K562 (cell line): ENCODE data around the gene ARHGEF17. TPM values are rescaled to one million over a fixed set of nuclear protein-coding genes. Genes with fewer than 3 reads are reported as not detected.

Source experiments
- ARHGAP35 ChIP-seq: fragments of 450-650 bp; IDR thresholded peaks from 2 replicates; pipeline ENCODE4 v1.6.1; 2018; ENCODE audit not compliant: partially characterized antibody
- BMI1 ChIP-seq: fragments of 150-350 bp; IDR thresholded peaks from 2 replicates; pipeline ENCODE4 v1.6.1; 2014; ENCODE audit warnings: low read length
- CXXC5 ChIP-seq: fragments of 250-450 bp; sonication (Bioruptor Pico); IDR thresholded peaks from 2 replicates; pipeline ENCODE4 v1.8.0; 2022; ENCODE audit warnings: inconsistent platforms, mild to moderate bottlenecking, moderate library complexity
- ETV6 ChIP-seq, 3 experiments: fragments of 150-350 bp in 1 of 3; sonication (generic) in 1 of 3; formaldehyde crosslinking in 1 of 3; IDR thresholded peaks; 2 replicates each; pipeline versions ENCODE4 v1.6.1 to v1.8.0; 2014 to 2022; ENCODE audit warnings: borderline replicate concordance in 2 of 3, low read depth in 2 of 3, antibody characterized with exemption in 1 of 3, low read length in 1 of 3, mild to moderate bottlenecking in 1 of 3, missing genetic modification reagents in 1 of 3
- FOXJ3 ChIP-seq: sonication (generic); formaldehyde crosslinking; IDR thresholded peaks from 2 replicates; pipeline ENCODE4 v1.4.0; 2020; ENCODE audit warnings: mild to moderate bottlenecking, missing genetic modification reagents
- FOXP1 ChIP-seq: sonication (generic); formaldehyde crosslinking; IDR thresholded peaks from 2 replicates; pipeline ENCODE4 v1.8.0; 2022; ENCODE audit warnings: mild to moderate bottlenecking, missing genetic modification reagents
- GABPB1 ChIP-seq: sonication (generic); formaldehyde crosslinking; IDR thresholded peaks from 2 replicates; pipeline ENCODE4 v1.8.0; 2022; ENCODE audit warnings: mild to moderate bottlenecking, missing genetic modification reagents
- HDAC1 ChIP-seq, 2 experiments: fragments of 450-650 bp; IDR thresholded peaks; 2 replicates each; pipeline ENCODE4 v1.6.1; 2016 to 2017; ENCODE audit warnings: inconsistent platforms in 1 of 2, mild to moderate bottlenecking in 1 of 2, moderate library complexity in 1 of 2
- HIVEP1 ChIP-seq: fragments of 250-450 bp; sonication (Bioruptor Pico); IDR thresholded peaks from 2 replicates; pipeline ENCODE4 v1.4.0; 2020; ENCODE audit warnings: mild to moderate bottlenecking
- MECOM ChIP-seq: fragments of 250-450 bp; sonication (Bioruptor Pico); IDR thresholded peaks from 2 replicates; pipeline ENCODE4 v1.8.0; 2022; ENCODE audit warnings: inconsistent platforms
- MIER1 ChIP-seq: fragments of 450-650 bp; IDR thresholded peaks from 2 replicates; pipeline ENCODE4 v1.6.1; 2016; ENCODE audit warnings: antibody characterized with exemption, mild to moderate bottlenecking, low read depth
- RB1 ChIP-seq: fragments of 450-650 bp; IDR thresholded peaks from 2 replicates; pipeline ENCODE4 v1.6.1; 2017; ENCODE audit warnings: low read depth, mild to moderate bottlenecking
- RCOR1 ChIP-seq, 2 experiments: IDR thresholded peaks; 2 replicates each; pipeline ENCODE4 v1.6.1; 2012; ENCODE audit warnings: low read depth in 2 of 2, low read length in 2 of 2, borderline replicate concordance in 1 of 2, improper control_type of control experiment in 1 of 2
- SNIP1 ChIP-seq: fragments of 450-650 bp; IDR thresholded peaks from 2 replicates; pipeline ENCODE4 v1.7.1; 2017; ENCODE audit warnings: low read depth, mild to moderate bottlenecking
- YY1 ChIP-seq, 3 experiments: IDR thresholded peaks; 2 replicates each; pipeline ENCODE4 v1.6.1; 2011; ENCODE audit warnings: low read length in 2 of 3, mild to moderate bottlenecking in 2 of 3, moderate library complexity in 2 of 3, borderline replicate concordance in 1 of 3, control low read depth in 1 of 3, low read depth in 1 of 3; ENCODE audit not compliant: insufficient read depth in 3 of 3, insufficient replicate concordance in 2 of 3, control insufficient read depth in 1 of 3, insufficient read length in 1 of 3; ENCODE audit errors: extremely low read depth in 1 of 3
- ZNF253 ChIP-seq: fragments of 250-450 bp; sonication (Bioruptor Pico); conservative IDR thresholded peaks from 2 replicates; pipeline ENCODE4 v1.6.1; 2021; ENCODE audit warnings: mild to moderate bottlenecking
- ZNF766 ChIP-seq: fragments of 200-800 bp; sonication (Bioruptor generic); conservative IDR thresholded peaks from 2 replicates; pipeline ENCODE4 v1.6.1; 2016; ENCODE audit warnings: missing genetic modification characterization, missing compliant biosample characterization
- polyA plus RNA-seq, 8 experiments: library from polyadenylated mRNA; depleted of rRNA in 4 of 8; stranded (reverse) in 5 of 8; unstranded in 3 of 8; fragments of >200 nt; fragmentation: Nextera tagmentation in 2 of 8; fragmentation: Illumina TruSeq in 1 of 8; extraction: Ambion mirVana in 2 of 8; extraction: Trizol in 1 of 8; gene quantifications; 2 replicates each; pipeline versions ENCODE4 v1.2.1 to v1.2.3, GENCODE V29; 2011 to 2014; ENCODE audit warnings: inconsistent platforms in 1 of 8, missing spikeins in 1 of 8
- total RNA-seq, 7 experiments: library from RNA; depleted of rRNA in 6 of 7; stranded (reverse); fragments of >200 nt in 6 of 7; fragmentation: Illumina TruSeq in 2 of 7; extraction: Trizol in 2 of 7; gene quantifications; 2 replicates each; pipeline versions ENCODE4 v1.2.1 to v1.2.3, GENCODE V29; 2011 to 2021; ENCODE audit warnings: low replicate concordance in 1 of 7
- TF ChIP-seq, protein P1 (sequence below): sonication (generic); formaldehyde crosslinking; IDR thresholded peaks from 2 replicates; pipeline ENCODE4 v1.9.0; 2022; ENCODE audit warnings: mild to moderate bottlenecking, missing genetic modification reagents
- TF ChIP-seq, protein P2 (sequence below): fragments of 450-650 bp; IDR thresholded peaks from 2 replicates; pipeline ENCODE4 v1.6.1; 2016; ENCODE audit warnings: missing biosample characterization, missing genetic modification characterization
- TF ChIP-seq, protein P3 (sequence below): fragments of 250-450 bp; sonication (Bioruptor Pico); IDR thresholded peaks from 2 replicates; pipeline ENCODE4 v1.9.0; 2021; ENCODE audit warnings: mild to moderate bottlenecking
- TF ChIP-seq, protein P4 (sequence below): fragments of 200-400 bp; formaldehyde crosslinking; IDR thresholded peaks from 2 replicates; pipeline ENCODE4 v1.6.1; 2017; ENCODE audit warnings: mild to moderate bottlenecking, low read depth, low read length, moderate library complexity

The ARHGEF17 gene
- total and polyA plus RNA-seq, 9 of the 15 experiments (the other 6 are each of a cell fraction or from before 2014, with no cell fraction given): 0.04 to 0.68 (median 0.10) TPM; not detected in 2

GRCh38 chr11:73376803-73377629, 68.9 kb downstream of the ARHGEF17 start (continued):
- TF ChIP-seq FOXJ3 (CRISPR knock-in tag) (no peak), ARHGAP35 (peak; percentile 33), SNIP1 (no peak), RCOR1 (IDR thresholded peaks at IDR 0.05; ENCODE audit: borderline replicate concordance in 1 of 2, low read depth in 2 of 2, low read length in 2 of 2) (peak; percentile 43 to 66; a peak in 3 of 4 replicates), MIER1 (peak; percentile 62), FOXP1 (CRISPR knock-in tag) (no peak), CXXC5 (CRISPR knock-in tag) (peak; percentile 77), YY1 (IDR thresholded peaks at IDR 0.05; ENCODE audit: borderline replicate concordance in 1 of 3, control insufficient read depth in 1 of 3, extremely low read depth in 1 of 3, insufficient read depth in 3 of 3, insufficient read length in 1 of 3, insufficient replicate concordance in 2 of 3, low read depth in 1 of 3, low read length in 2 of 3) (peak in 2 of 3 experiments; percentile 40 to 81), RB1 (peak; percentile 14; the same call in 1 of the 2 replicates), BMI1 (no peak), MECOM (no peak), HDAC1 (IDR thresholded peaks at IDR 0.05) (peak in 1 of 2 experiments; percentile 95; a peak in 2 of 4 replicates), ZNF253 (no peak), GABPB1 (CRISPR knock-in tag) (peak; percentile 72; the same call in 1 of the 2 replicates), HIVEP1 (CRISPR knock-in tag) (no peak), ETV6 (IDR thresholded peaks at IDR 0.05; ENCODE audit: borderline replicate concordance in 1 of 2, low read depth in 2 of 2, low read length in 1 of 2) (no peak), ETV6 (CRISPR knock-in tag; IDR thresholded peaks at IDR 0.05; ENCODE audit: borderline replicate concordance) (no peak), ZNF766 (CRISPR knock-in tag) (no peak)
- TF ChIP-seq, protein P1, sequence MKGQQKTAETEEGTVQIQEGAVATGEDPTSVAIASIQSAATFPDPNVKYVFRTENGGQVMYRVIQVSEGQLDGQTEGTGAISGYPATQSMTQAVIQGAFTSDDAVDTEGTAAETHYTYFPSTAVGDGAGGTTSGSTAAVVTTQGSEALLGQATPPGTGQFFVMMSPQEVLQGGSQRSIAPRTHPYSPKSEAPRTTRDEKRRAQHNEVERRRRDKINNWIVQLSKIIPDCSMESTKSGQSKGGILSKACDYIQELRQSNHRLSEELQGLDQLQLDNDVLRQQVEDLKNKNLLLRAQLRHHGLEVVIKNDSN (CRISPR knock-in tag): no peak
- TF ChIP-seq, protein P2, sequence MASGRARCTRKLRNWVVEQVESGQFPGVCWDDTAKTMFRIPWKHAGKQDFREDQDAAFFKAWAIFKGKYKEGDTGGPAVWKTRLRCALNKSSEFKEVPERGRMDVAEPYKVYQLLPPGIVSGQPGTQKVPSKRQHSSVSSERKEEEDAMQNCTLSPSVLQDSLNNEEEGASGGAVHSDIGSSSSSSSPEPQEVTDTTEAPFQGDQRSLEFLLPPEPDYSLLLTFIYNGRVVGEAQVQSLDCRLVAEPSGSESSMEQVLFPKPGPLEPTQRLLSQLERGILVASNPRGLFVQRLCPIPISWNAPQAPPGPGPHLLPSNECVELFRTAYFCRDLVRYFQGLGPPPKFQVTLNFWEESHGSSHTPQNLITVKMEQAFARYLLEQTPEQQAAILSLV (tag): no peak
- TF ChIP-seq, protein P3, sequence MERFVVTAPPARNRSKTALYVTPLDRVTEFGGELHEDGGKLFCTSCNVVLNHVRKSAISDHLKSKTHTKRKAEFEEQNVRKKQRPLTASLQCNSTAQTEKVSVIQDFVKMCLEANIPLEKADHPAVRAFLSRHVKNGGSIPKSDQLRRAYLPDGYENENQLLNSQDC: no peak
- TF ChIP-seq, protein P4, sequence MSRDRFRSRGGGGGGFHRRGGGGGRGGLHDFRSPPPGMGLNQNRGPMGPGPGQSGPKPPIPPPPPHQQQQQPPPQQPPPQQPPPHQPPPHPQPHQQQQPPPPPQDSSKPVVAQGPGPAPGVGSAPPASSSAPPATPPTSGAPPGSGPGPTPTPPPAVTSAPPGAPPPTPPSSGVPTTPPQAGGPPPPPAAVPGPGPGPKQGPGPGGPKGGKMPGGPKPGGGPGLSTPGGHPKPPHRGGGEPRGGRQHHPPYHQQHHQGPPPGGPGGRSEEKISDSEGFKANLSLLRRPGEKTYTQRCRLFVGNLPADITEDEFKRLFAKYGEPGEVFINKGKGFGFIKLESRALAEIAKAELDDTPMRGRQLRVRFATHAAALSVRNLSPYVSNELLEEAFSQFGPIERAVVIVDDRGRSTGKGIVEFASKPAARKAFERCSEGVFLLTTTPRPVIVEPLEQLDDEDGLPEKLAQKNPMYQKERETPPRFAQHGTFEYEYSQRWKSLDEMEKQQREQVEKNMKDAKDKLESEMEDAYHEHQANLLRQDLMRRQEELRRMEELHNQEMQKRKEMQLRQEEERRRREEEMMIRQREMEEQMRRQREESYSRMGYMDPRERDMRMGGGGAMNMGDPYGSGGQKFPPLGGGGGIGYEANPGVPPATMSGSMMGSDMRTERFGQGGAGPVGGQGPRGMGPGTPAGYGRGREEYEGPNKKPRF: no peak
